ENCODE data around the gene GOLGA3.

DNA sequence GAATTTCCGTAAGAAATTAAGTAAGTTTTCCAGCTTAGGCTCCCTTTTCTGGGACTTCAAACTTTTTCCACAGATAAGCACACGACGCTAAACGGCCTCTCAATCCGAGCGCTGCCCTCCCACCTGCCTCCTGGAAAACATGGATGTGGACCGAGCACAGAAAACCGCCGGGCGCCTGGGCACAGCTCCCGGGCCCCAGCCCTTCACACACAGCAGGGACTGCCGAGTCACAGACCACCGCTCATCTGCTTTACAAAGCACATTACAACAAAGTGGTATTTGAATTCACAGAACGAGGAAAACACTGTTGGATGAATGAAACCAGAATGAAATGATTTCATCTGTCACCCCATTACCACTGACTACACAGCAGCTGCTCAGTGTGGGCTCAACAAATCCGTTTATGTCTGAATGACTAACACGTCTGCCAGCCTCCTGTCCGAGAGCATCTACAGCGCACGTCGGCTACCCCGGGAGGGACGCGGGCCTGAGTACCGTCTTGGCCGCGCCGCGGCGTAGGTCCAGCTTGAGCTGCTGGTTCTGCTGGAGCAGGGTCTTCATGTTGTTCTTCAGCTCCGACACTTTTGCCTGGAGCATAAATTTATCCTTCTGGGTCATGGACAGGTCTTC lies 53.9 kb downstream of the GOLGA3 start:
- TF ChIP-seq, protein P1, sequence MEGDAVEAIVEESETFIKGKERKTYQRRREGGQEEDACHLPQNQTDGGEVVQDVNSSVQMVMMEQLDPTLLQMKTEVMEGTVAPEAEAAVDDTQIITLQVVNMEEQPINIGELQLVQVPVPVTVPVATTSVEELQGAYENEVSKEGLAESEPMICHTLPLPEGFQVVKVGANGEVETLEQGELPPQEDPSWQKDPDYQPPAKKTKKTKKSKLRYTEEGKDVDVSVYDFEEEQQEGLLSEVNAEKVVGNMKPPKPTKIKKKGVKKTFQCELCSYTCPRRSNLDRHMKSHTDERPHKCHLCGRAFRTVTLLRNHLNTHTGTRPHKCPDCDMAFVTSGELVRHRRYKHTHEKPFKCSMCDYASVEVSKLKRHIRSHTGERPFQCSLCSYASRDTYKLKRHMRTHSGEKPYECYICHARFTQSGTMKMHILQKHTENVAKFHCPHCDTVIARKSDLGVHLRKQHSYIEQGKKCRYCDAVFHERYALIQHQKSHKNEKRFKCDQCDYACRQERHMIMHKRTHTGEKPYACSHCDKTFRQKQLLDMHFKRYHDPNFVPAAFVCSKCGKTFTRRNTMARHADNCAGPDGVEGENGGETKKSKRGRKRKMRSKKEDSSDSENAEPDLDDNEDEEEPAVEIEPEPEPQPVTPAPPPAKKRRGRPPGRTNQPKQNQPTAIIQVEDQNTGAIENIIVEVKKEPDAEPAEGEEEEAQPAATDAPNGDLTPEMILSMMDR (IDR thresholded peaks at IDR 0.05): no peak
- no peak for TF ChIP-seq POLR2A (IDR thresholded peaks at IDR 0.05)
